Smooth muscle cell (in vitro differentiated cells): Measurements from ENCODE around the gene RAB1B. TPM values are rescaled to one million over a fixed set of nuclear protein-coding genes. Genes with fewer than 3 reads are reported as not detected.

Experiments used
- DNase-seq: peaks from one replicate; lab custom pipeline; 2025; ENCODE audit not compliant: unreplicated experiment; lab: John Stamatoyannopoulos, UW
- H2AFZ ChIP-seq: fragments of 200-600 bp; sonication (generic); 2 replicates; pipeline ENCODE4 v1.6.0; 2016; ENCODE audit warnings: antibody characterized with exemption, low read depth, mild to moderate bottlenecking
- H3F3A ChIP-seq: fragments of 200-600 bp; sonication (generic); 2 replicates; pipeline ENCODE4 v1.6.0; 2017; ENCODE audit warnings: antibody characterized with exemption, low read depth
- H3K27ac ChIP-seq: fragments of 200-600 bp; sonication (generic); 2 replicates; pipeline ENCODE4 v1.5.1; 2016; ENCODE audit warnings: low read depth, mild to moderate bottlenecking
- H3K27me3 ChIP-seq: fragments of 200-600 bp; sonication (generic); 2 replicates; pipeline ENCODE4 v1.6.1; 2016; ENCODE audit warnings: low read depth, mild to moderate bottlenecking
- H3K36me3 ChIP-seq: fragments of 200-600 bp; sonication (generic); 2 replicates; pipeline ENCODE4 v1.5.1; 2016; ENCODE audit warnings: low read depth
- H3K4me1 ChIP-seq: fragments of 200-600 bp; sonication (generic); 2 replicates; pipeline ENCODE4 v1.5.1; 2016; ENCODE audit warnings: low read depth
- H3K4me2 ChIP-seq: fragments of 200-600 bp; sonication (generic); 2 replicates; pipeline ENCODE4 v1.6.0; 2016; ENCODE audit warnings: mild to moderate bottlenecking
- H3K4me3 ChIP-seq: fragments of 200-600 bp; sonication (generic); 2 replicates; pipeline ENCODE4 v1.5.1; 2016; ENCODE audit warnings: mild to moderate bottlenecking
- H3K79me2 ChIP-seq: fragments of 200-600 bp; sonication (generic); 2 replicates; pipeline ENCODE4 v1.6.0; 2016; ENCODE audit warnings: low read depth, mild to moderate bottlenecking
- H3K9ac ChIP-seq: fragments of 200-600 bp; sonication (generic); 2 replicates; pipeline ENCODE4 v1.6.0; 2016; ENCODE audit warnings: low read depth
- H3K9me3 ChIP-seq: fragments of 200-600 bp; sonication (generic); replicated peaks from 2 replicates; pipeline ENCODE4 v1.5.1; 2016; ENCODE audit warnings: low read depth
- H4K20me1 ChIP-seq: fragments of 200-600 bp; sonication (generic); 2 replicates; pipeline ENCODE4 v1.6.0; 2016; ENCODE audit warnings: low read depth
- CTCF ChIP-seq: fragments of 200-600 bp; sonication (generic); IDR thresholded peaks from 2 replicates; pipeline ENCODE4 v1.5.1; 2017; ENCODE audit warnings: borderline replicate concordance, mild to moderate bottlenecking, antibody characterized with exemption; ENCODE audit not compliant: insufficient read depth, poor library complexity, severe bottlenecking
- WGBS: methylation state at CpG from one replicate; pipeline ENCODE4 v1.1.7; 2016; ENCODE audit warnings: low lambda C conversion rate; 5-methylcytosine and 5-hydroxymethylcytosine counted together
- polyA plus RNA-seq: library from polyadenylated mRNA; unstranded; fragments of >200 nt; fragmentation: Nextera tagmentation; extraction: Ambion mirVana; gene quantifications from 2 replicates; pipeline ENCODE4 v1.2.1, GENCODE V29; 2016
- total RNA-seq: library from RNA; depleted of rRNA; stranded (reverse); fragments of >200 nt; gene quantifications from 2 replicates; pipeline ENCODE4 v1.2.3, GENCODE V29; 2014

Gene RAB1B
- total and polyA plus RNA-seq, 2 experiments from 2014 or later: 20.9 to 53.3 TPM

GRCh38 chr11:66220566-66220935 lies 47.9 kb upstream of the RAB1B start:
- Histone ChIP-seq H3K27me3 (no peaks in the 10 kb centered on the region), H3K9ac (no peak overlapping the region), H3K27ac (no peak overlapping the region), H3K79me2 (no peaks in the 10 kb centered on the region), H4K20me1 (peaks cover 15% of the 10 kb centered on the region), H3K4me2 (no peak overlapping the region), H3K4me3 (no peak overlapping the region), H3F3A (no peaks in the 10 kb centered on the region), H2AFZ (no peak overlapping the region), H3K36me3 (peaks cover 12% of the 10 kb centered on the region), H3K4me1 (no peaks in the 10 kb centered on the region), H3K9me3 (no peaks in the 10 kb centered on the region)
- no peak for DNase-seq
- TF ChIP-seq CTCF: no peak
- 95% methylated on average over 6 of the region's 6 CpGs for WGBS

- no peak for DNase-seq
- Histone ChIP-seq H3K9ac (no peak overlapping the region), H3K9me3 (no peaks in the 10 kb centered on the region), H3K4me2 (no peak overlapping the region), H3K27ac (no peak overlapping the region), H3K36me3 (peaks cover 14% of the 10 kb centered on the region), H4K20me1 (peaks cover 19% of the 10 kb centered on the region), H3K27me3 (no peaks in the 10 kb centered on the region), H3K4me1 (no peaks in the 10 kb centered on the region), H3F3A (no peaks in the 10 kb centered on the region), H2AFZ (no peak overlapping the region), H3K4me3 (no peak overlapping the region), H3K79me2 (no peaks in the 10 kb centered on the region)
- TF ChIP-seq CTCF: no peak
- 97% methylated on average over 13 of the region's 13 CpGs for WGBS
Observed at GRCh38 chr11:66221012-66221411, 47.4 kb upstream of the RAB1B start.

DNA sequence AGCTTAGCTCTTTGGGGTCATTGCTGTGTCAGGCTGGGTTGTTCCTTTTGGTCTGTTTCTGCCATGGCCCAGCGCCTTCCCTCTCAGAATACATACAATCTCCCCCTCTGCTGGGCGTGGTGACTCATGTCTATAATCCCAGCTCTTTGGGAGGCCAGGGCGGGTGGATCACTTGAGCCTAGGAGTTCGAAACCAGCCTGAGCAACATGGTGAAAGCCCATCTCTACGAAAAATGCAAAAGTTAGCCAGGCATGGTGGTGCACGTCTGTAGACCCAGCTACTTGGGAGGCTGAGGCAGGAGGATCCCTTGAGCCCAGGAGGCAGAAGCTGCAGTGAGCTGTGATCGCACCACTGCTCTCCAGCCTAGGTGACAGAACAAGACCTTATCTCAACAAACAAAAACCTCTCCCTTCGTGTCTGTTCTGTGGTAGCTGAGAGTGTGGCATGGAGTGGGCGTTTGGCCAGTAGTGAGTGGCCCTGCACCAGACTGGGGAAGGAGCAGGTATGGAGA lies 46.7 kb upstream of the RAB1B start:
- no peaks in the 10 kb centered on the region for H3F3A ChIP-seq
- peaks cover 20% of the 10 kb centered on the region for H4K20me1 ChIP-seq
- no peak for DNase-seq
- TF ChIP-seq CTCF: no peak
- no peaks in the 10 kb centered on the region for H3K27me3 ChIP-seq
- H3K4me2 ChIP-seq: no peak overlapping the region
- peaks cover 14% of the 10 kb centered on the region for H3K36me3 ChIP-seq
- 64% methylated on average over 9 of the region's 9 CpGs for WGBS
- H2AFZ ChIP-seq: no peak overlapping the region
- no peaks in the 10 kb centered on the region for H3K79me2 ChIP-seq
- no peak overlapping the region for H3K9ac ChIP-seq
- H3K27ac ChIP-seq: peak overlapping the region; percentile 19
- no peak overlapping the region for H3K4me3 ChIP-seq
- H3K9me3 ChIP-seq: no peaks in the 10 kb centered on the region
- H3K4me1 ChIP-seq: no peaks in the 10 kb centered on the region
